Memory B cell (primary cell): ENCODE measurements around the gene EDEM1.

Source experiments
- ATAC-seq: fragments of 150-1000 bp; cut with Tn5 transposase; 2 replicates; pipeline ENCODE4 v1.10.0; 2021; ENCODE audit warnings: low read depth, mild to moderate bottlenecking, moderate library complexity
- DNase-seq, 2 donors: peaks; one replicate each; pipeline ENCODE4 v3.0.0; 2022; ENCODE audit warnings: low spot score in 2 of 2
- H3K27ac Mint-ChIP-seq: one replicate; pipeline ENCODE4 v1.8.0; 2022; ENCODE audit warnings: mild to moderate bottlenecking, moderate library complexity, mixed read lengths
- H3K27me3 Mint-ChIP-seq: one replicate; pipeline ENCODE4 v1.8.0; 2022; ENCODE audit warnings: mixed read lengths
- H3K36me3 Mint-ChIP-seq: one replicate; pipeline ENCODE4 v1.8.0; 2022; ENCODE audit warnings: mild to moderate bottlenecking, mixed read lengths
- H3K4me1 Mint-ChIP-seq: one replicate; pipeline ENCODE4 v1.8.0; 2022; ENCODE audit warnings: mixed read lengths
- H3K4me3 Mint-ChIP-seq: one replicate; pipeline ENCODE4 v1.8.0; 2022; ENCODE audit warnings: mild to moderate bottlenecking, moderate library complexity, mixed read lengths
- H3K9me3 Mint-ChIP-seq: one replicate; pipeline ENCODE4 v1.8.0; 2022; ENCODE audit warnings: mixed read lengths

EDEM1 gene

GRCh38 chr3:5245927-5246326 is 58.4 kb downstream of the EDEM1 start:
- Mint-ChIP-seq H3K9me3 (peaks cover 2% of the 10 kb centered on the region), H3K27ac (no peak overlapping the region), H3K4me3 (no peak overlapping the region), H3K27me3 (no peaks in the 10 kb centered on the region), H3K4me1 (peaks cover 7% of the 10 kb centered on the region), H3K36me3 (peaks cover 8% of the 10 kb centered on the region)
- no peak for ATAC-seq
- no peak for DNase-seq

GRCh38 chr3:5248822-5249221 is 61.3 kb downstream of the EDEM1 start:
- Mint-ChIP-seq H3K9me3 (peaks cover 2% of the 10 kb centered on the region), H3K36me3 (peaks cover 3% of the 10 kb centered on the region), H3K27ac (no peak overlapping the region), H3K4me1 (peaks cover 7% of the 10 kb centered on the region), H3K27me3 (no peaks in the 10 kb centered on the region), H3K4me3 (no peak overlapping the region)
- DNase-seq (no peak), ATAC-seq (no peak)

GRCh38 chr3:5250467-5251195 is 63.1 kb downstream of the EDEM1 start:
- Mint-ChIP-seq H3K36me3 (no peaks in the 10 kb centered on the region), H3K27ac (no peak overlapping the region), H3K9me3 (no peaks in the 10 kb centered on the region), H3K4me3 (no peak overlapping the region), H3K4me1 (peaks cover 7% of the 10 kb centered on the region), H3K27me3 (no peaks in the 10 kb centered on the region)
- no peak for DNase-seq
- ATAC-seq: no peak

- Mint-ChIP-seq H3K27ac (no peak overlapping the region), H3K27me3 (no peaks in the 10 kb centered on the region), H3K36me3 (no peaks in the 10 kb centered on the region), H3K4me1 (peaks cover 4% of the 10 kb centered on the region), H3K9me3 (no peaks in the 10 kb centered on the region), H3K4me3 (no peak overlapping the region)
- ATAC-seq: no peak
- DNase-seq: no peak
Observed at GRCh38 chr3:5251196-5251583, 63.7 kb downstream of the EDEM1 start.

GRCh38 chr3:5252131-5252530 is 64.6 kb downstream of the EDEM1 start:
- ATAC-seq: no peak

GRCh38 chr3:5254281-5255048 is 67.0 kb downstream of the EDEM1 start:
- H3K27ac Mint-ChIP-seq: no peak overlapping the region
- H3K4me3 Mint-ChIP-seq: no peak overlapping the region
- H3K36me3 Mint-ChIP-seq: no peaks in the 10 kb centered on the region
- H3K4me1 Mint-ChIP-seq: peaks cover 3% of the 10 kb centered on the region
- H3K9me3 Mint-ChIP-seq: no peaks in the 10 kb centered on the region
- no peaks in the 10 kb centered on the region for H3K27me3 Mint-ChIP-seq
- ATAC-seq (no peak), DNase-seq (no peak)

More at GRCh38 chr3:5252131-5252530, 64.6 kb downstream of the EDEM1 start:
- Mint-ChIP-seq H3K36me3 (no peaks in the 10 kb centered on the region), H3K4me1 (peaks cover 3% of the 10 kb centered on the region), H3K27me3 (no peaks in the 10 kb centered on the region), H3K4me3 (no peak overlapping the region), H3K27ac (no peak overlapping the region), H3K9me3 (no peaks in the 10 kb centered on the region)
- DNase-seq: no peak

- no peaks in the 10 kb centered on the region for H3K36me3 Mint-ChIP-seq
- H3K4me1 Mint-ChIP-seq: peaks cover 8% of the 10 kb centered on the region
- H3K27me3 Mint-ChIP-seq: no peaks in the 10 kb centered on the region
- no peak overlapping the region for H3K4me3 Mint-ChIP-seq
- ATAC-seq (no peak), DNase-seq (no peak)
- H3K27ac Mint-ChIP-seq: no peak overlapping the region
- H3K9me3 Mint-ChIP-seq: peaks cover 4% of the 10 kb centered on the region
Observed at GRCh38 chr3:5255404-5256344, 68.2 kb downstream of the EDEM1 start.

GRCh38 chr3:5258526-5258925 is 71.0 kb downstream of the EDEM1 start:
- ATAC-seq (no peak), DNase-seq (no peak)
- Mint-ChIP-seq H3K27ac (no peak overlapping the region), H3K4me1 (peaks cover 16% of the 10 kb centered on the region), H3K9me3 (peaks cover 4% of the 10 kb centered on the region), H3K36me3 (peaks cover 7% of the 10 kb centered on the region), H3K4me3 (no peak overlapping the region), H3K27me3 (no peaks in the 10 kb centered on the region)

GRCh38 chr3:5260992-5261501 is 73.5 kb downstream of the EDEM1 start:
- ATAC-seq (peak; percentile 62), DNase-seq (peak in 1 of 2 donors; percentile 1)
- Mint-ChIP-seq H3K27me3 (no peaks in the 10 kb centered on the region), H3K36me3 (peaks cover 10% of the 10 kb centered on the region), H3K9me3 (peaks cover 6% of the 10 kb centered on the region), H3K4me1 (peaks cover 16% of the 10 kb centered on the region), H3K4me3 (peak overlapping the region; percentile 89), H3K27ac (peak overlapping the region; percentile 97)

GRCh38 chr3:5262507-5262906 is 75.0 kb downstream of the EDEM1 start:
- Mint-ChIP-seq H3K9me3 (peaks cover 6% of the 10 kb centered on the region), H3K27ac (no peak overlapping the region), H3K4me3 (no peak overlapping the region), H3K4me1 (peaks cover 16% of the 10 kb centered on the region), H3K27me3 (no peaks in the 10 kb centered on the region), H3K36me3 (peaks cover 10% of the 10 kb centered on the region)
- ATAC-seq (no peak), DNase-seq (no peak)

- DNase-seq (no peak), ATAC-seq (no peak)
- Mint-ChIP-seq H3K27me3 (no peaks in the 10 kb centered on the region), H3K4me3 (no peak overlapping the region), H3K27ac (no peak overlapping the region), H3K4me1 (peaks cover 16% of the 10 kb centered on the region), H3K36me3 (peaks cover 10% of the 10 kb centered on the region), H3K9me3 (peaks cover 6% of the 10 kb centered on the region)
Observed at GRCh38 chr3:5264093-5264600, 76.6 kb downstream of the EDEM1 start.

- peaks cover 16% of the 10 kb centered on the region for H3K4me1 Mint-ChIP-seq
- H3K9me3 Mint-ChIP-seq: peaks cover 6% of the 10 kb centered on the region
- ATAC-seq (no peak), DNase-seq (no peak)
- no peak overlapping the region for H3K4me3 Mint-ChIP-seq
- peaks cover 10% of the 10 kb centered on the region for H3K36me3 Mint-ChIP-seq
- H3K27ac Mint-ChIP-seq: no peak overlapping the region
- H3K27me3 Mint-ChIP-seq: no peaks in the 10 kb centered on the region
Observed at GRCh38 chr3:5264896-5265770, 77.6 kb downstream of the EDEM1 start.

- DNase-seq: no peak
- peaks cover 8% of the 10 kb centered on the region for H3K36me3 Mint-ChIP-seq
- H3K4me3 Mint-ChIP-seq: no peak overlapping the region
- H3K27ac Mint-ChIP-seq: no peak overlapping the region
- ATAC-seq: no peak
- H3K9me3 Mint-ChIP-seq: peaks cover 2% of the 10 kb centered on the region
- no peaks in the 10 kb centered on the region for H3K27me3 Mint-ChIP-seq
- peaks cover 12% of the 10 kb centered on the region for H3K4me1 Mint-ChIP-seq
Observed at GRCh38 chr3:5267252-5267651, 79.7 kb downstream of the EDEM1 start.
